ENCODE results near the gene DNMT1. TPM values are rescaled to one million over a fixed set of nuclear protein-coding genes. Genes with fewer than 3 reads are reported as not detected.

DNMT1 gene
- polyA plus RNA-seq, 1 donor from 2014 or later = 58.4 TPM

- Histone ChIP-seq H3F3A (ENCODE audit: insufficient read depth, low read length, poor library complexity, severe bottlenecking) (no peaks in the 10 kb centered on the region), H3K4me3 (ENCODE audit: low read length) (no peak overlapping the region), H2AFZ (ENCODE audit: low read depth, low read length) (no peak overlapping the region), H3K79me2 (replicated peaks; ENCODE audit: insufficient read depth, low read length) (no peaks in the 10 kb centered on the region), H3K9ac (ENCODE audit: low read length) (no peak overlapping the region), H3K9me3 (ENCODE audit: low read length) (no peaks in the 10 kb centered on the region), H4K20me1 (ENCODE audit: insufficient read depth) (no peaks in the 10 kb centered on the region), H3K27ac (ENCODE audit: low read length) (no peak overlapping the region), H3K9me2 (ENCODE audit: insufficient read depth, low read length) (no peaks in the 10 kb centered on the region), H3K36me3 (ENCODE audit: insufficient read depth, low read length) (no peaks in the 10 kb centered on the region), H3K4me2 (ENCODE audit: low read length) (no peak overlapping the region), H3K27me3 (ENCODE audit: insufficient read depth, low read depth, low read length) (peaks cover 34% of the 10 kb centered on the region)
- TF ChIP-seq, protein P1, sequence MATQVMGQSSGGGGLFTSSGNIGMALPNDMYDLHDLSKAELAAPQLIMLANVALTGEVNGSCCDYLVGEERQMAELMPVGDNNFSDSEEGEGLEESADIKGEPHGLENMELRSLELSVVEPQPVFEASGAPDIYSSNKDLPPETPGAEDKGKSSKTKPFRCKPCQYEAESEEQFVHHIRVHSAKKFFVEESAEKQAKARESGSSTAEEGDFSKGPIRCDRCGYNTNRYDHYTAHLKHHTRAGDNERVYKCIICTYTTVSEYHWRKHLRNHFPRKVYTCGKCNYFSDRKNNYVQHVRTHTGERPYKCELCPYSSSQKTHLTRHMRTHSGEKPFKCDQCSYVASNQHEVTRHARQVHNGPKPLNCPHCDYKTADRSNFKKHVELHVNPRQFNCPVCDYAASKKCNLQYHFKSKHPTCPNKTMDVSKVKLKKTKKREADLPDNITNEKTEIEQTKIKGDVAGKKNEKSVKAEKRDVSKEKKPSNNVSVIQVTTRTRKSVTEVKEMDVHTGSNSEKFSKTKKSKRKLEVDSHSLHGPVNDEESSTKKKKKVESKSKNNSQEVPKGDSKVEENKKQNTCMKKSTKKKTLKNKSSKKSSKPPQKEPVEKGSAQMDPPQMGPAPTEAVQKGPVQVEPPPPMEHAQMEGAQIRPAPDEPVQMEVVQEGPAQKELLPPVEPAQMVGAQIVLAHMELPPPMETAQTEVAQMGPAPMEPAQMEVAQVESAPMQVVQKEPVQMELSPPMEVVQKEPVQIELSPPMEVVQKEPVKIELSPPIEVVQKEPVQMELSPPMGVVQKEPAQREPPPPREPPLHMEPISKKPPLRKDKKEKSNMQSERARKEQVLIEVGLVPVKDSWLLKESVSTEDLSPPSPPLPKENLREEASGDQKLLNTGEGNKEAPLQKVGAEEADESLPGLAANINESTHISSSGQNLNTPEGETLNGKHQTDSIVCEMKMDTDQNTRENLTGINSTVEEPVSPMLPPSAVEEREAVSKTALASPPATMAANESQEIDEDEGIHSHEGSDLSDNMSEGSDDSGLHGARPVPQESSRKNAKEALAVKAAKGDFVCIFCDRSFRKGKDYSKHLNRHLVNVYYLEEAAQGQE (IDR thresholded peaks at IDR 0.05; ENCODE audit: borderline replicate concordance) = no peak
- TF ChIP-seq RAD21 (conservative IDR thresholded peaks at IDR 0.05) (no peak), TAF1 (IDR thresholded peaks at IDR 0.05; ENCODE audit: low read depth) (no peak), MXI1 (conservative IDR thresholded peaks at IDR 0.05; ENCODE audit: poor library complexity, severe bottlenecking) (no peak), EP300 (conservative IDR thresholded peaks at IDR 0.05; ENCODE audit: poor library complexity, severe bottlenecking) (no peak), EZH2 (IDR thresholded peaks at IDR 0.05; ENCODE audit: borderline replicate concordance, insufficient read depth, low read length, poor library complexity, severe bottlenecking) (no peak), CTCF (IDR thresholded peaks at IDR 0.05; ENCODE audit: poor library complexity, severe bottlenecking) (no peak), POLR2AphosphoS5 (IDR thresholded peaks at IDR 0.05) (no peak), SMC3 (conservative IDR thresholded peaks at IDR 0.05; ENCODE audit: poor library complexity) (no peak)
These were observed 107.3 kb downstream of the DNMT1 start for GRCh38 chr19:10087296-10088061.

- no peak overlapping the region for H2AFZ ChIP-seq (ENCODE audit: low read depth, low read length)
These were observed 108.1 kb downstream of the DNMT1 start for GRCh38 chr19:10086591-10087192.

More at GRCh38 chr19:10086591-10087192, 108.1 kb downstream of the DNMT1 start:
- Histone ChIP-seq H3K4me3 (ENCODE audit: low read length) (peak overlapping the region; percentile 68), H3F3A (ENCODE audit: insufficient read depth, low read length, poor library complexity, severe bottlenecking) (no peaks in the 10 kb centered on the region), H3K9me3 (ENCODE audit: low read length) (no peaks in the 10 kb centered on the region), H3K79me2 (replicated peaks; ENCODE audit: insufficient read depth, low read length) (no peaks in the 10 kb centered on the region), H3K27me3 (ENCODE audit: insufficient read depth, low read depth, low read length) (peaks cover 34% of the 10 kb centered on the region), H3K27ac (ENCODE audit: low read length) (no peak overlapping the region), H3K36me3 (ENCODE audit: insufficient read depth, low read length) (no peaks in the 10 kb centered on the region), H3K9me2 (ENCODE audit: insufficient read depth, low read length) (no peaks in the 10 kb centered on the region), H3K9ac (ENCODE audit: low read length) (peak overlapping the region; percentile 49), H4K20me1 (ENCODE audit: insufficient read depth) (no peaks in the 10 kb centered on the region), H3K4me2 (ENCODE audit: low read length) (peak overlapping the region; percentile 35)
- TF ChIP-seq EP300 (conservative IDR thresholded peaks at IDR 0.05; ENCODE audit: poor library complexity, severe bottlenecking) (no peak), MXI1 (conservative IDR thresholded peaks at IDR 0.05; ENCODE audit: poor library complexity, severe bottlenecking) (no peak), POLR2AphosphoS5 (IDR thresholded peaks at IDR 0.05) (no peak), CTCF (IDR thresholded peaks at IDR 0.05; ENCODE audit: poor library complexity, severe bottlenecking) (no peak), EZH2 (IDR thresholded peaks at IDR 0.05; ENCODE audit: borderline replicate concordance, insufficient read depth, low read length, poor library complexity, severe bottlenecking) (no peak), RAD21 (conservative IDR thresholded peaks at IDR 0.05) (no peak), SMC3 (conservative IDR thresholded peaks at IDR 0.05; ENCODE audit: poor library complexity) (no peak), TAF1 (IDR thresholded peaks at IDR 0.05; ENCODE audit: low read depth) (no peak)
- TF ChIP-seq, protein P1 (IDR thresholded peaks at IDR 0.05; ENCODE audit: borderline replicate concordance) = no peak
